GM18519 (cell line): ENCODE data around the gene FHAD1.
"Not testable (repeated sequence)": the region's sequence is repeated elsewhere in the genome, so short reads cannot be mapped to it uniquely, and the experiment has no call there.

Source experiments
- ATAC-seq: cut with Tn5 transposase; IDR thresholded peaks from one replicate; pipeline ENCODE4 v1.9.1; 2021; ENCODE audit warnings: mild to moderate bottlenecking, moderate library complexity; ENCODE audit not compliant: unreplicated experiment, low FRiP score

FHAD1 gene

DNA sequence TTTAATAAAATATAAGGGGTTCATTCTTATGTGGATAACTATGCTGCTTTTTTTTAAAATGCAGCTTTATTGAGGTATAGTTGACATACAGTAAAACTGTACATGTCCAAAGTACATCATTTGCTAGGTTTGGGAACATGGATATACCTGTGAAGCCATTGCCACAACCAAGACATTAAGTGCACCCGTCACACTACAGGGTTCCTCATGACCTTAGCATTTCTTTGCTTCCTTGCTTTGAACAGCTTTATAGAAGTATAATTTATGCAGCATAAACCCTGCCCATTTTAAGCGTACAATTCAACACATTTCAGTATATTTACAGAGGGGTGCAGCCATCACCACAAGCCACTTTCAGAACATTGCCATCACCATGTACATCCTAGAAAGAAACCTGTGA, 26.3 kb downstream of the FHAD1 start:
- ATAC-seq, result no peak

DNA sequence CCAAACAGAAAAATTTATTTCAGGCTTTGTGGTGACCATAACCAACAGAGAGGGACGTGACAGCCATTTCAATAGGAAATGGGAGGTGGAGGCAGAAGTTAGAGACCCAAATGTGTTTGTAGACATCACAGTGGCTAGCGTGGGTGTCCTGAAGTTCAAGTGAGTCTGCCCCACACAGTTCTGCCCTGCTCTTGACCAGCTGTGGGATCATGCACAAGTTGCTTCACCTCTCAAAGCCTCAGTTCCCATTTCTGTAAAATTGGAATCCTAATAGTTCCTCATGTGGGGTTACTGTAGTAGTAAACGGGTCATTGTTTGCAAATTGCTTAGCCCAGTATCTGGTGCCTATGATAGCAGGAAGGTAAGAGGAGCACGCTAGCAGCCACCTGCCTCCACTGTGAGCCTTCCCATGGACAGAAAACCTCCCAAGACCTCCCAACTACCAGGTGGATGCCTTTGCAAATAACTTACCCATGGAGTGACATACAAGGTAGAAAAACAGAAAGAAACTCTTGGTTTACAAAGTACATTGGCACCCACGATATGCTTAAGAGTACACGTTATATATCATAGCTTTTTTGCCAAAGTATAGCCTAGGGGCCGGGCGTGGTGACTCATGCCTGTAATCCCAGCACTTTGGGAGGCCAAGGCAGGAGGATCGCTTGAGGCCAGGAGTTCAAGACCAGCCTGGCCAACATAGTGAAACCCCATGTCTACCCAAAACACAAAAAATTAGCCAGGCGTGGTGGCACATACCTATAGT, 29.1 kb downstream of the FHAD1 start:
- no peak for ATAC-seq

- ATAC-seq, result no peak
Observed at GRCh38 chr1:15276691-15277446, 29.8 kb downstream of the FHAD1 start.

DNA sequence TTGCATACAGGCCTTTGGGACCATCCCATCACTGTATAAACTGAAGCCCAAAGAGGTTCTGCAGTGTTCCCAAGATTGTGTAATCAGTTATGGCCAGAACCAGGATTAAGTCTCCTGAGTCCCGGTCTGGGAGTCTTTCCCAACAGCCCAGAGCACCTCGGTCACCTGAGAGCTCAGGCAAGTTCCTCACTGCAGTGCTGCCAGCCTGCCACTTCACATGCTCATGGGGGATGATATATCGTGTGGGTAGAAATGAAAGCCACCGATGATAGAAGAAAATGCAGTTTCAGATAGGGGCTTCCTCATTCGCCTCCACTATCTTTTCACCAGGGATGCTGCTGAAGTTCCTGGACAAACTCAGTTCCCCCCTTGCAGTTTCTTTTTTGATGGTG, 30.4 kb downstream of the FHAD1 start:
- ATAC-seq, result no peak

- no peak for ATAC-seq
Observed at GRCh38 chr1:15277933-15278332, 30.9 kb downstream of the FHAD1 start.

DNA sequence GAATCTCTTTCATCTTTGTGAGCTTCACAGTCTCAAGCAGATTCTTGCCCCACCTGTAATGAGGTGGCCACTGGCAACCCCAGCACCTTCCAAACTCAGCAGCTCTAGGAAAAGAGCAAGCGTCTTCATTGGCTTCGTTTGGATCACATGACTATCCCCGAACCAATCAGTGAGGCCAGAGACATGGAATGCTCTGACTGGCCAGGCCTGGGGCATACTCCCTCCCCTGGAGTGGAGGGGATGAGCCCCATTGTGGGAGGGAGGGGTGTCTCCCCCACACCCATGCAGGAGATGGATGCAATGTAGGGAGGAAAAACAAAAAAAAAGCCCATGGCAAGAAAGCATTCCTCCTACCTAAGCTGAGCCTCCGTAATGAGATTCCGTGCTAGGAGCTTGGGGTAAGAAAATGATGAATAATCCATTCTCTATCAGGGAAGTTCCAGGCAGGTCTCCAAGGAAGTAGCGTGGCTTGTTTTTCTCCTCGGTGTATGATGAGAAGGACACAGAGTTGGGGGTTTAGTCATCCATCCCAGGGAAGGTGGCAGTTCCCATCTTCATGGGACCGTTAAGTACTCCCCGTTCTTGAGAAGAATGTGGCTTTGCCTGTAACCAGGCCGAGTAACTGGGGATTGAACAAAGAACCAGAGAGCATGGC, 32.7 kb downstream of the FHAD1 start:
- ATAC-seq, result no peak

- no peak for ATAC-seq
Observed at GRCh38 chr1:15280416-15280815, 33.4 kb downstream of the FHAD1 start.

- ATAC-seq, result no peak
Observed at GRCh38 chr1:15282038-15282437, 35.0 kb downstream of the FHAD1 start.

GRCh38 chr1:15282810-15283474, 35.9 kb downstream of the FHAD1 start:
- ATAC-seq, result no peak

GRCh38 chr1:15283526-15283925, 36.5 kb downstream of the FHAD1 start:
- ATAC-seq, result no peak

GRCh38 chr1:15286452-15286851, 39.4 kb downstream of the FHAD1 start:
- ATAC-seq, result no peak

GRCh38 chr1:15287035-15287979, 40.3 kb downstream of the FHAD1 start:
- ATAC-seq, result no peak

- no peak for ATAC-seq
Observed at GRCh38 chr1:15288173-15288926, 41.3 kb downstream of the FHAD1 start.

DNA sequence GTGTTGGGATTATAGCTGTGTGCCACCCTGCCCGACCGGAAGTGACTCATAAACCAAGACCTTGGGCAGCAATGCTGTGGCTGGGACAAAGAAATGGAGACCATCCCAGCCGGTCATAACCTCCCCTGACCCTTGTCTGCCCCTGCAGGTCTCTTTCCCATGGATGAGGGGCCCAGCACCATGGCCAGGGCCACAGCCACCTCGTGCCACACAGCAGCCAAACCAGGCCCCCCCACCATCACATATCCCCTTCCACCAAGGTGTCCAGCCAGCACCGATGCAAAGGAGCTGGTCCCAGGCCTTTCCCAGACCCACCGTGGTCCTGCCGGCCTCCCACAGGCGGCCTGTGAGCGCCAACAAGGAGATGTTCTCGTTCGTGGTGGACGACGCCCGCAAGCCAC, 42.2 kb downstream of the FHAD1 start:
- no peak for ATAC-seq

DNA sequence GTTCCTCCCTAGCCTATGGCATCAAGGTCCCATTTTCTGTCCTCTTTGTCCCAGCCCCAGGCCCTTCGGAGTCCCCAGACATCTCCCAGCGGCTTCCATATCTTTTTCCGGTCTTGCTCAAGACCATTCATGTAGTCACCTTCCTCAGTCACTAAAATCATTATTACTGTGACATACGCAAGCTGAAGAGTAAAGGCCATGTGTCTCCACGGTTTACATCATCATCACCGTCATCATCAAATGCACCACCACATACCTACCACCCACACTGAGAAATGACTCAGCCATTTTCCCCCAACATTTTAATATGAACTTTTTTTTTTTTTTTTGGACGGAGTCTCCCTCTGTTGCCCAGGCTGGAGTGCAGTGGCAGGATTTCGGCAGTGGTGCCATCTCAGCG, 43.4 kb downstream of the FHAD1 start:
- no peak for ATAC-seq

DNA sequence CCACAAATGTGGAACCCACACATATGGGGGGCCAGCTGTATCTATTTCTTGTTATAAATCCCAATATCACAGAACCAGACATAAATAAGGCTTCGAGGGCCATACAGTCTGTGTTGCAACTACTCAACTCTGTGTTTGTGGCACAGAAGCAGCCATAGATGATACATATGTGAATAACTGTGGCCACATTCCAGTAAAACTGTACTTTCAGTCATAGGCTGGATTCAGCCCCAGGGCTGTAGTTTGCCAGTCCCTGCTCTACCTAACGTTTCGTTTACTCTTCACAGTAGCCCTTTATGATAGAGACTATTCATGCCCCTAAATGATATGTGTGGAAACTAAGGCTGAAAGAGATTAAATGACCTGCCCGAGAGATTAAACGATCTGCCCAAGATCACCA, 48.7 kb downstream of the FHAD1 start:
- ATAC-seq, result no peak

DNA sequence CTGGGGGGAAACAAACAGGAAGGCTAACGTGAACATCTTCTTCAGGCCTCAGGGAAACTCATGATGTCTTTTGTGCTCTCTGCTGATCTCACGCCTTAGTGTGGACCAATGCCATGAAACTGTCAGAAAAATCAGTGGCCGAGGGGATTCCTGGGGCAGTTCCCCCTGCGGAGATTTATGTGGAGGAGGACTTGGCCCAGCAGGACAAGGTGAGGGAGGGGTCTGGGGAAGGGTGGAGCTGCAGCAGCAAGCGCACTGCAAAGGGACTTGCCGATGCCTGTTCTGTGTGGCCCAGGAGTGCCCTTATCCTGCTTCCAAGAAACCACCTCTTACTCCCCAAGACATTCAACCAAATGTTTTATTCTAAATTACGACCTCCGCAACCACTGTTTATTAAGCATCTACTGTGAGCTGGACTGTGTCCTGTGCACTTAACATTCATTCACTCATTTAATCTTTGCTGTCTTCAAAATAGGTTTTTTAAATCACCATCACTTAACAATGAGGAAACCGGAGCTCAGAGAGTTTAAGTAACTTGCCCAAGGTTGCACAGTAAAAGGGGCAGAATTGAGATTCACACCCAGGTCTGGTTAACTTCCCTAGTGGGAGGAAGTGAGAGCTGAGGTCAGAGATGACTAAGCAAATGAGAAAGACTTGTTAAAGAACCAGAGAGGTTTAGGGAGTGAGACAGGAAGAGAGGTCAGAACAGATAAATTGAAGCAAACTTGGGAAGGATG, 49.7 kb downstream of the FHAD1 start:
- ATAC-seq, result no peak

DNA sequence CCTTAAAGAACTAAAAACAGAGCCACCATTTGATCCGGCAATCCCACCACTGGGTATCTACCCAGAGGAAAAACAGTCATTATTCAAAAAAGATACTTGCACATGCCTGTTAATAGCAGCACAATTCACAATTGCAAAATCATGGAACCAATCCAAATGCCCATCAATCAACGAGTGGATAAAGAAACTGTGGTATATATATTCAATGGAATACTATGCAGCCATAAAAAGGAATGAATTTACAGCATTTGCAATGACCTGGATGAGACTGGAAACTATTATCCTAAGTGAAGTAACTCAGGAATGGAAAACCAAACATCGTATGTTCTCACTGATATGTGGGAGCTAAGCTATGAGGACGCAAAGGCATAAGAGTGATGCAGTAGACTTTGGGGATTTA, 51.0 kb downstream of the FHAD1 start:
- ATAC-seq, result not testable (repeated sequence)

- no peak for ATAC-seq
Observed at GRCh38 chr1:15299179-15299578, 52.2 kb downstream of the FHAD1 start.
